Superior temporal gyrus (tissue), 1 donor: Measurements from ENCODE around the gene HS3ST3B1.

ENCODE experiments used
- DNase-seq: peaks from one replicate; pipeline ENCODE4 v3.0.0-alpha.2; 2016; ENCODE audit errors: extremely low spot score

Gene HS3ST3B1

GRCh38 chr17:14321476-14321949, 20.6 kb downstream of the HS3ST3B1 start:
- DNase-seq: no peak

GRCh38 chr17:14321980-14322776, 21.3 kb downstream of the HS3ST3B1 start:
- DNase-seq: no peak

- no peak for DNase-seq
Observed at GRCh38 chr17:14323522-14323981, 22.7 kb downstream of the HS3ST3B1 start.

- DNase-seq: no peak
Observed at GRCh38 chr17:14325618-14326167, 24.8 kb downstream of the HS3ST3B1 start.

GRCh38 chr17:14329900-14330491, 29.1 kb downstream of the HS3ST3B1 start:
- no peak for DNase-seq

- DNase-seq: no peak
Observed at GRCh38 chr17:14330492-14330962, 29.6 kb downstream of the HS3ST3B1 start.

- DNase-seq: no peak
Observed at GRCh38 chr17:14331225-14331981, 30.5 kb downstream of the HS3ST3B1 start.

GRCh38 chr17:14331982-14332298, 31.1 kb downstream of the HS3ST3B1 start:
- no peak for DNase-seq

GRCh38 chr17:14332331-14332730, 31.4 kb downstream of the HS3ST3B1 start:
- no peak for DNase-seq

GRCh38 chr17:14333506-14333905, 32.6 kb downstream of the HS3ST3B1 start:
- no peak for DNase-seq

GRCh38 chr17:14334276-14334840, 33.5 kb downstream of the HS3ST3B1 start:
- no peak for DNase-seq

- DNase-seq: no peak
Observed at GRCh38 chr17:14334919-14335318, 34.0 kb downstream of the HS3ST3B1 start.

GRCh38 chr17:14336418-14336817, 35.5 kb downstream of the HS3ST3B1 start:
- no peak for DNase-seq

GRCh38 chr17:14337596-14338079, 36.8 kb downstream of the HS3ST3B1 start:
- DNase-seq: no peak

- no peak for DNase-seq
Observed at GRCh38 chr17:14340857-14341754, 40.2 kb downstream of the HS3ST3B1 start.

- no peak for DNase-seq
Observed at GRCh38 chr17:14341866-14342265, 41.0 kb downstream of the HS3ST3B1 start.

GRCh38 chr17:14346801-14347200, 45.9 kb downstream of the HS3ST3B1 start:
- DNase-seq: no peak

GRCh38 chr17:14351493-14351892, 50.6 kb downstream of the HS3ST3B1 start:
- DNase-seq: no peak

GRCh38 chr17:14352136-14352535, 51.3 kb downstream of the HS3ST3B1 start:
- no peak for DNase-seq

GRCh38 chr17:14353861-14354474, 53.1 kb downstream of the HS3ST3B1 start:
- no peak for DNase-seq
